Left lung (tissue), 10 donors: ENCODE results near the gene POC1A. TPM values are rescaled to one million over a fixed set of nuclear protein-coding genes. Genes with fewer than 3 reads are reported as not detected.

Experiments used
- ATAC-seq: fragments of 200-7000 bp; cut with Tn5 transposase; one replicate; pipeline ENCODE4 v1.9.1; 2020; ENCODE audit warnings: moderate library complexity
- DNase-seq, 4 donors: peaks; one replicate each; pipeline ENCODE4 v3.0.0-alpha.2; 2013 to 2020
- H3K27ac ChIP-seq, 2 donors: fragments of 200-600 bp; sonication (generic) in 1 of 2; one replicate each; pipeline versions ENCODE4 v1.5.0 to v1.8.0; 2020 to 2021
- H3K27me3 ChIP-seq, 2 donors: fragments of 200-600 bp; sonication (generic) in 1 of 2; one replicate each; pipeline versions ENCODE4 v1.5.0 to v1.8.0; 2020 to 2021
- H3K36me3 ChIP-seq, 2 donors: fragments of 200-600 bp; sonication (generic) in 1 of 2; one replicate each; pipeline versions ENCODE4 v1.5.0 to v1.8.0; 2020 to 2021
- H3K4me1 ChIP-seq, 2 donors: fragments of 200-600 bp; one replicate each; pipeline ENCODE4 v1.8.0; 2021
- H3K4me3 ChIP-seq, 2 donors: fragments of 200-600 bp; sonication (generic) in 1 of 2; one replicate each; pipeline versions ENCODE4 v1.5.0 to v1.8.0; 2020 to 2021; ENCODE audit warnings: mild to moderate bottlenecking in 1 of 2
- H3K9me3 ChIP-seq, 2 donors: fragments of 200-600 bp; sonication (generic) in 1 of 2; one replicate each; pipeline versions ENCODE4 v1.5.0 to v1.8.0; 2020 to 2021
- CTCF ChIP-seq, 2 donors: fragments of 200-600 bp; sonication (generic) in 1 of 2; IDR thresholded peaks; one replicate each; pipeline versions ENCODE4 v1.5.0 to v1.8.0; 2021; ENCODE audit warnings: antibody characterized with exemption in 2 of 2
- intact Hi-C, 2 donors: fragments of 100-400 bp; cut with DNase I; formaldehyde crosslinking; loops; one replicate each; pipeline versions ENCODE4 v1.11.2 to v1.14.2; 2022
- polyA plus RNA-seq, 6 donors: library from polyadenylated mRNA; unstranded; fragments of 120-200 nt; gene quantifications; one replicate each; pipeline ENCODE4 v1.2.1, GENCODE V29; 2013; ENCODE audit not compliant: insufficient read length in 6 of 6
- total RNA-seq, 2 donors: library from RNA; stranded (reverse); fragmentation: NEBNext Ultra II Directional; extraction: Animal tissue kit (Norgen Biotek cat#: 25700); gene quantifications; one replicate each; pipeline ENCODE4 v1.2.1, GENCODE V29; 2021
- donor health status: DM: no; HTN: yes; CAD: no.
- donor health status: DM: no; HTN: no; CAD: no.

Gene POC1A
- total and polyA plus RNA-seq, 8 donors = 5.3 to 16.5 (median 8.3) TPM

GRCh38 chr3:52032702-52033408, 121.4 kb downstream of the POC1A start:
- H3K27ac ChIP-seq = no peak overlapping the region
- no peak for TF ChIP-seq CTCF (IDR thresholded peaks at IDR 0.05)
- H3K27me3 ChIP-seq = no peaks in the 10 kb centered on the region
- H3K36me3 ChIP-seq = no peaks in the 10 kb centered on the region
- ATAC-seq = no peak
- H3K9me3 ChIP-seq = no peaks in the 10 kb centered on the region
- intact Hi-C loops = no loop called here
- H3K4me1 ChIP-seq = no peaks in the 10 kb centered on the region
- DNase-seq = no peak
- no peak overlapping the region for H3K4me3 ChIP-seq

GRCh38 chr3:52031896-52032295, 122.3 kb downstream of the POC1A start:
- intact Hi-C loops = no loop called here
- no peaks in the 10 kb centered on the region for H3K9me3 ChIP-seq
- H3K27me3 ChIP-seq = no peaks in the 10 kb centered on the region
- ATAC-seq (no peak), DNase-seq (no peak)
- H3K36me3 ChIP-seq = no peaks in the 10 kb centered on the region
- no peak for TF ChIP-seq CTCF (IDR thresholded peaks at IDR 0.05)
- H3K27ac ChIP-seq = no peak overlapping the region
- no peak overlapping the region for H3K4me3 ChIP-seq
- no peaks in the 10 kb centered on the region for H3K4me1 ChIP-seq

- Histone ChIP-seq H3K4me1 (peaks cover 0 to 4% of the 10 kb centered on the region in 2 donors), H3K27ac (no peak overlapping the region), H3K4me3 (no peak overlapping the region), H3K9me3 (no peaks in the 10 kb centered on the region), H3K36me3 (no peaks in the 10 kb centered on the region), H3K27me3 (no peaks in the 10 kb centered on the region)
- intact Hi-C loops = no loop called here
- no peak for DNase-seq
- TF ChIP-seq CTCF (IDR thresholded peaks at IDR 0.05) = no peak
- no peak for ATAC-seq
Measured at GRCh38 chr3:52030714-52031310, 123.4 kb downstream of the POC1A start.

GRCh38 chr3:52029535-52029934, 124.7 kb downstream of the POC1A start:
- Histone ChIP-seq H3K9me3 (no peaks in the 10 kb centered on the region), H3K27ac (no peak overlapping the region), H3K36me3 (no peaks in the 10 kb centered on the region), H3K27me3 (no peaks in the 10 kb centered on the region), H3K4me3 (no peak overlapping the region), H3K4me1 (peaks cover 0 to 11% of the 10 kb centered on the region in 2 donors)
- ATAC-seq (no peak), DNase-seq (no peak)
- TF ChIP-seq CTCF (IDR thresholded peaks at IDR 0.05) = no peak
- intact Hi-C loops = no loop called here

GRCh38 chr3:52029053-52029452, 125.2 kb downstream of the POC1A start:
- ATAC-seq (no peak), DNase-seq (no peak)
- no peaks in the 10 kb centered on the region for H3K36me3 ChIP-seq
- H3K9me3 ChIP-seq = no peaks in the 10 kb centered on the region
- intact Hi-C loops = no loop called here
- no peaks in the 10 kb centered on the region for H3K27me3 ChIP-seq
- H3K27ac ChIP-seq = no peak overlapping the region
- no peak for TF ChIP-seq CTCF (IDR thresholded peaks at IDR 0.05)
- no peak overlapping the region for H3K4me3 ChIP-seq
- peaks cover 0 to 12% of the 10 kb centered on the region in 2 donors for H3K4me1 ChIP-seq
